Measurements from ENCODE around the gene LENG1. TPM values are rescaled to one million over a fixed set of nuclear protein-coding genes. Genes with fewer than 3 reads are reported as not detected.

The LENG1 gene
- total RNA-seq, 2 experiments from 2014 or later = 3.3 to 4.0 TPM

- DNase-seq = no peak
- Mint-ChIP-seq H3K4me1 (ENCODE audit: low read depth) (peaks cover 36% of the 10 kb centered on the region), H3K36me3 (ENCODE audit: low read depth) (peaks cover 36% of the 10 kb centered on the region), H3K27me3 (no peaks in the 10 kb centered on the region), H3K4me3 (no peak overlapping the region), H3K9me3 (no peaks in the 10 kb centered on the region), H3K27ac (peak overlapping the region; percentile 55)
- ChIA-PET CTCF (no interaction called here), POLR2A (interaction anchor here (0.6 to 1.3 kb wide), 3 partner anchors 8 to 40 kb away, joined by 3 to 4 read pairs (median 3); partner anchors contain the start of genes CNOT3, PRPF31 and TFPT)
- ATAC-seq = no peak
- TF ChIP-seq CTCF (IDR thresholded peaks at IDR 0.05) = no peak
- intact Hi-C loops (cut with micrococcal nuclease) = no loop called here
Measured at GRCh38 chr19:54155694-54156093, 3.8 kb downstream of the LENG1 start.

GRCh38 chr19:54154603-54155345, 4.7 kb downstream of the LENG1 start:
- TF ChIP-seq CTCF (IDR thresholded peaks at IDR 0.05) = no peak
- Mint-ChIP-seq H3K36me3 (ENCODE audit: low read depth) (peaks cover 41% of the 10 kb centered on the region), H3K9me3 (no peaks in the 10 kb centered on the region), H3K27ac (peak overlapping the region; percentile 84), H3K4me3 (no peak overlapping the region), H3K4me1 (ENCODE audit: low read depth) (peaks cover 32% of the 10 kb centered on the region), H3K27me3 (no peaks in the 10 kb centered on the region)
- intact Hi-C loops (cut with micrococcal nuclease) = no loop called here
- ChIA-PET CTCF (no interaction called here), POLR2A (no interaction called here)
- ATAC-seq (peak; percentile 3), DNase-seq (peak; percentile 75)

GRCh38 chr19:54153731-54154326, 5.7 kb downstream of the LENG1 start:
- ChIA-PET POLR2A (interaction anchor here (1.1 to 2.7 kb wide), 4 partner anchors 10 to 38 kb away, joined by 3 to 10 read pairs (median 4); partner anchors contain the start of genes PRPF31 and TFPT), CTCF (no interaction called here)
- Mint-ChIP-seq H3K9me3 (no peaks in the 10 kb centered on the region), H3K27me3 (no peaks in the 10 kb centered on the region), H3K4me3 (no peak overlapping the region), H3K4me1 (ENCODE audit: low read depth) (peaks cover 32% of the 10 kb centered on the region), H3K27ac (peak overlapping the region; percentile 84), H3K36me3 (ENCODE audit: low read depth) (peaks cover 47% of the 10 kb centered on the region)
- DNase-seq = no peak
- ATAC-seq = no peak
- TF ChIP-seq CTCF (IDR thresholded peaks at IDR 0.05) = no peak
- intact Hi-C loops (cut with micrococcal nuclease) = no loop called here

- ATAC-seq (no peak), DNase-seq (no peak)
- no peak for TF ChIP-seq CTCF (IDR thresholded peaks at IDR 0.05)
- Mint-ChIP-seq H3K9me3 (no peaks in the 10 kb centered on the region), H3K27ac (peak overlapping the region; percentile 63), H3K27me3 (no peaks in the 10 kb centered on the region), H3K4me3 (no peak overlapping the region), H3K4me1 (ENCODE audit: low read depth) (peaks cover 25% of the 10 kb centered on the region), H3K36me3 (ENCODE audit: low read depth) (peaks cover 47% of the 10 kb centered on the region)
- POLR2A ChIA-PET = interaction anchor here (0.9 to 2.7 kb wide), 5 partner anchors 10 to 37 kb away, joined by 3 to 10 read pairs (median 4); partner anchors contain the start of genes PRPF31 and TFPT
- intact Hi-C loops (cut with micrococcal nuclease) = no loop called here
- CTCF ChIA-PET = no interaction called here
Measured at GRCh38 chr19:54152878-54153524, 6.5 kb downstream of the LENG1 start.
